ENCODE data around the gene DCDC2B.

DCDC2B gene

GRCh38 chr1:32195531-32195930, 13.4 kb upstream of the DCDC2B start:
- WGBS (ENCODE audit: insufficient coverage, insufficient read length): no CpG with 5 or more reads among the region's 3 CpGs
- Histone ChIP-seq H3K9me3 (ENCODE audit: control insufficient read depth, insufficient read depth, low read length) (no peaks in the 10 kb centered on the region), H3K4me1 (ENCODE audit: control insufficient read depth, insufficient read depth, low read length) (no peaks in the 10 kb centered on the region; the same call in 1 of the 2 replicates), H3K27ac (ENCODE audit: low read length) (no peak overlapping the region), H3K27me3 (ENCODE audit: control insufficient read depth, insufficient read depth, low read length) (no peaks in the 10 kb centered on the region), H3K36me3 (ENCODE audit: control insufficient read depth, insufficient read depth, low read length) (peaks cover 55% of the 10 kb centered on the region), H3K4me3 (ENCODE audit: low read length) (no peak overlapping the region)
- DNase-seq (ENCODE audit: low read depth, low spot score): no peak

- DNase-seq (ENCODE audit: low read depth, low spot score): no peak
- Histone ChIP-seq H3K36me3 (ENCODE audit: control insufficient read depth, insufficient read depth, low read length) (peaks cover 53% of the 10 kb centered on the region), H3K4me3 (ENCODE audit: low read length) (no peak overlapping the region), H3K27ac (ENCODE audit: low read length) (no peak overlapping the region), H3K27me3 (ENCODE audit: control insufficient read depth, insufficient read depth, low read length) (no peaks in the 10 kb centered on the region), H3K4me1 (ENCODE audit: control insufficient read depth, insufficient read depth, low read length) (no peaks in the 10 kb centered on the region; the same call in 1 of the 2 replicates), H3K9me3 (ENCODE audit: control insufficient read depth, insufficient read depth, low read length) (no peaks in the 10 kb centered on the region)
These were observed 12.7 kb upstream of the DCDC2B start for GRCh38 chr1:32195972-32196823.

- no peaks in the 10 kb centered on the region for H3K9me3 ChIP-seq (ENCODE audit: control insufficient read depth, insufficient read depth, low read length)
- no peak for DNase-seq (ENCODE audit: low read depth, low spot score)
- no CpG with 5 or more reads among the region's 1 CpG for WGBS (ENCODE audit: insufficient coverage, insufficient read length)
- no peaks in the 10 kb centered on the region for H3K27me3 ChIP-seq (ENCODE audit: control insufficient read depth, insufficient read depth, low read length)
- no peak overlapping the region for H3K27ac ChIP-seq (ENCODE audit: low read length)
- H3K36me3 ChIP-seq (ENCODE audit: control insufficient read depth, insufficient read depth, low read length): peaks cover 46% of the 10 kb centered on the region
- peaks cover 4% of the 10 kb centered on the region; the same call in 1 of the 2 replicates for H3K4me1 ChIP-seq (ENCODE audit: control insufficient read depth, insufficient read depth, low read length)
- no peak overlapping the region for H3K4me3 ChIP-seq (ENCODE audit: low read length)
These were observed 11.8 kb upstream of the DCDC2B start for GRCh38 chr1:32197074-32197473.

GRCh38 chr1:32197837-32198236, 11.1 kb upstream of the DCDC2B start:
- WGBS (ENCODE audit: insufficient coverage, insufficient read length): no CpG with 5 or more reads among the region's 6 CpGs
- Histone ChIP-seq H3K27ac (ENCODE audit: low read length) (no peak overlapping the region), H3K4me3 (ENCODE audit: low read length) (no peak overlapping the region), H3K9me3 (ENCODE audit: control insufficient read depth, insufficient read depth, low read length) (no peaks in the 10 kb centered on the region), H3K27me3 (ENCODE audit: control insufficient read depth, insufficient read depth, low read length) (no peaks in the 10 kb centered on the region), H3K36me3 (ENCODE audit: control insufficient read depth, insufficient read depth, low read length) (peaks cover 40% of the 10 kb centered on the region), H3K4me1 (ENCODE audit: control insufficient read depth, insufficient read depth, low read length) (peaks cover 4% of the 10 kb centered on the region; the same call in 1 of the 2 replicates)
- DNase-seq (ENCODE audit: low read depth, low spot score): no peak

GRCh38 chr1:32198237-32199042, 10.4 kb upstream of the DCDC2B start:
- peaks cover 4% of the 10 kb centered on the region; the same call in 1 of the 2 replicates for H3K4me1 ChIP-seq (ENCODE audit: control insufficient read depth, insufficient read depth, low read length)
- no peak overlapping the region for H3K4me3 ChIP-seq (ENCODE audit: low read length)
- no CpG with 5 or more reads among the region's 3 CpGs for WGBS (ENCODE audit: insufficient coverage, insufficient read length)
- no peak for DNase-seq (ENCODE audit: low read depth, low spot score)
- H3K27ac ChIP-seq (ENCODE audit: low read length): no peak overlapping the region
- H3K27me3 ChIP-seq (ENCODE audit: control insufficient read depth, insufficient read depth, low read length): no peaks in the 10 kb centered on the region
- no peaks in the 10 kb centered on the region for H3K9me3 ChIP-seq (ENCODE audit: control insufficient read depth, insufficient read depth, low read length)
- H3K36me3 ChIP-seq (ENCODE audit: control insufficient read depth, insufficient read depth, low read length): peaks cover 35% of the 10 kb centered on the region

- DNase-seq (ENCODE audit: low read depth, low spot score): no peak
- Histone ChIP-seq H3K27me3 (ENCODE audit: control insufficient read depth, insufficient read depth, low read length) (no peaks in the 10 kb centered on the region), H3K4me3 (ENCODE audit: low read length) (no peak overlapping the region), H3K27ac (ENCODE audit: low read length) (no peak overlapping the region), H3K4me1 (ENCODE audit: control insufficient read depth, insufficient read depth, low read length) (peaks cover 4% of the 10 kb centered on the region; the same call in 1 of the 2 replicates), H3K36me3 (ENCODE audit: control insufficient read depth, insufficient read depth, low read length) (peaks cover 29% of the 10 kb centered on the region), H3K9me3 (ENCODE audit: control insufficient read depth, insufficient read depth, low read length) (no peaks in the 10 kb centered on the region)
- WGBS (ENCODE audit: insufficient coverage, insufficient read length): no CpG with 5 or more reads among the region's 4 CpGs
These were observed 9.7 kb upstream of the DCDC2B start for GRCh38 chr1:32199043-32199716.

GRCh38 chr1:32199717-32200072, 9.2 kb upstream of the DCDC2B start:
- no peak overlapping the region for H3K27ac ChIP-seq (ENCODE audit: low read length)

GRCh38 chr1:32200226-32201010, 8.5 kb upstream of the DCDC2B start, which contains the start of gene CCDC28B:
Gene CCDC28B (plus strand): TSS chr1:32200595. CDS start chr1:32201936, 1,341 bp downstream.
- WGBS (ENCODE audit: insufficient coverage, insufficient read length): no CpG with 5 or more reads among the region's 34 CpGs
- peaks cover 4% of the 10 kb centered on the region; the same call in 1 of the 2 replicates for H3K4me1 ChIP-seq (ENCODE audit: control insufficient read depth, insufficient read depth, low read length)
- peak; percentile 58 for DNase-seq (ENCODE audit: low read depth, low spot score)
- H3K27me3 ChIP-seq (ENCODE audit: control insufficient read depth, insufficient read depth, low read length): no peaks in the 10 kb centered on the region
- H3K9me3 ChIP-seq (ENCODE audit: control insufficient read depth, insufficient read depth, low read length): no peaks in the 10 kb centered on the region
- no peak within 1 kb of the TSS for H3K27ac ChIP-seq (ENCODE audit: low read length)
- H3K4me3 ChIP-seq (ENCODE audit: low read length): peak within 1 kb of the TSS; percentile 42; the same call in 1 of the 2 replicates
- H3K36me3 ChIP-seq (ENCODE audit: control insufficient read depth, insufficient read depth, low read length): peaks cover 16% of the 10 kb centered on the region

More at GRCh38 chr1:32199717-32200072, 9.2 kb upstream of the DCDC2B start:
- no peaks in the 10 kb centered on the region for H3K27me3 ChIP-seq (ENCODE audit: control insufficient read depth, insufficient read depth, low read length)
- no peak overlapping the region for H3K4me3 ChIP-seq (ENCODE audit: low read length)
- H3K9me3 ChIP-seq (ENCODE audit: control insufficient read depth, insufficient read depth, low read length): no peaks in the 10 kb centered on the region
- no peak for DNase-seq (ENCODE audit: low read depth, low spot score)
- H3K4me1 ChIP-seq (ENCODE audit: control insufficient read depth, insufficient read depth, low read length): peaks cover 4% of the 10 kb centered on the region; the same call in 1 of the 2 replicates
- H3K36me3 ChIP-seq (ENCODE audit: control insufficient read depth, insufficient read depth, low read length): peaks cover 24% of the 10 kb centered on the region
- no CpG with 5 or more reads among the region's 6 CpGs for WGBS (ENCODE audit: insufficient coverage, insufficient read length)

GRCh38 chr1:32201011-32201855, 7.7 kb upstream of the DCDC2B start:
- H3K4me3 ChIP-seq (ENCODE audit: low read length): peak overlapping the region; percentile 42; the same call in 1 of the 2 replicates
- no peak overlapping the region for H3K27ac ChIP-seq (ENCODE audit: low read length)
- no peak for DNase-seq (ENCODE audit: low read depth, low spot score)
- no peaks in the 10 kb centered on the region for H3K9me3 ChIP-seq (ENCODE audit: control insufficient read depth, insufficient read depth, low read length)
- peaks cover 10% of the 10 kb centered on the region; the same call in 1 of the 2 replicates for H3K36me3 ChIP-seq (ENCODE audit: control insufficient read depth, insufficient read depth, low read length)
- peaks cover 4% of the 10 kb centered on the region; the same call in 1 of the 2 replicates for H3K4me1 ChIP-seq (ENCODE audit: control insufficient read depth, insufficient read depth, low read length)
- no peaks in the 10 kb centered on the region for H3K27me3 ChIP-seq (ENCODE audit: control insufficient read depth, insufficient read depth, low read length)
- no CpG with 5 or more reads among the region's 26 CpGs for WGBS (ENCODE audit: insufficient coverage, insufficient read length)

Measured in iPS DF 6.9 (cell line).